ENCODE results near the gene CDS2.

DNA sequence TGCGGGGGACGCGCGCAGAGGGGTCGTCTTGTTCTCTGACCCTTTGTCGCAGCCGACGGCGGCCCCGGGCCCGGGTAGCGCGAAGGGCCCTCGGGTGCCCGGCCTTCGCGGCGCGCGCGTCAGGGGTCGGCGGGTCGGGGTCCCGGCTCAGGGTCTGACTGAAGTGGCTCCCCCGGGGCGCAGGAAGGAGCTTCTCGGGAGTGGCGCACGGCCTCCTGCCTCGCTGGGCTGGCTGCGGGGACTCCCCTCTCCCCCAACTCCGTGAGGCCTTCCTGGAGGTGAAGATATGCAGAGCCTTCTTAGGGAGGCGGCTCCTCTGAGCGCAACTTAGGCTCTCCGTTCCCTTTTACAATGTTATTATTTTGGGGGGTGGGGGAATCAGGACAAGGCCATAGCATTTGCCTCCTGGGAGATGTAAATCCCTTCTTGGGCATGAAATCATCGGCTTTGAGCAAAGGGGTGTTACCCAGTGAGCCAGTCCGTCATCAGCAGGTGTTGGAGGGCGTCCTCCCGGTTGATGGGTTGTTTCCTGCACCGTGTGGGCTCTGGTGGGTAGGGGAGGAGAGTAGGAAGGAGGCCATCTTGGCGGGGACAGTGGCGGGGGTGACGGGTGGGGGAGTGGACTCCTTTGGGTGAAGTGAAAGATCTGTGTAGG is 523 bp downstream of the CDS2 start:
- TF ChIP-seq CTCF (IDR thresholded peaks at IDR 0.05) (no peak), POLR2A (IDR thresholded peaks at IDR 0.05) (no peak)

Data from lower leg skin (tissue), 3 donors.